HEK293 (cell line): ENCODE measurements around the gene RPS14.

Experiments used
- CTCF ChIA-PET: fragments of 350-600 bp; formaldehyde crosslinking; extraction: SDS; loops from one replicate; lab custom pipeline; 2021; ENCODE audit warnings: antibody characterized with exemption; lab: Yijun Ruan, JAX
- POLR2A ChIA-PET: fragments of 300-600 bp; formaldehyde crosslinking; extraction: SDS; loops from one replicate; lab custom pipeline; 2020; ENCODE audit warnings: antibody characterized with exemption, inconsistent platforms; lab: Yijun Ruan, JAX
- H3K27ac ChIP-seq: fragments of 200-500 bp; sonication (Bioruptor generic); 2 replicates; pipeline ENCODE4 v1.5.1; 2014; ENCODE audit warnings: low read depth, low read length, control low read depth, inconsistent platforms; ENCODE audit errors: extremely low read depth
- H3K36me3 ChIP-seq, 2 experiments: fragments of 200-500 bp in 1 of 2; sonication (Bioruptor generic) in 1 of 2; 1 replicate in 1 of 2; 2 replicates in 1 of 2; pipeline ENCODE4 v1.5.1; 2014 to 2017; ENCODE audit warnings: inconsistent platforms in 2 of 2, low read length in 2 of 2; ENCODE audit not compliant: control insufficient read depth in 2 of 2, insufficient read depth in 1 of 2
- H3K4me1 ChIP-seq: fragments of 200-500 bp; sonication (Bioruptor generic); 2 replicates; pipeline ENCODE4 v1.5.1; 2014; ENCODE audit warnings: mild to moderate bottlenecking, low read length, inconsistent platforms; ENCODE audit not compliant: control insufficient read depth, insufficient read depth
- H3K4me3 ChIP-seq: 2 replicates; pipeline ENCODE4 v1.5.1; 2011; ENCODE audit warnings: low read depth, mild to moderate bottlenecking, control low read depth, low read length, moderate library complexity
- H3K9me3 ChIP-seq: fragments of 200-500 bp; sonication (Bioruptor generic); 2 replicates; pipeline ENCODE4 v1.5.1; 2014; ENCODE audit warnings: low read depth, low read length, inconsistent platforms; ENCODE audit not compliant: control insufficient read depth, insufficient read depth
- BCL11B ChIP-seq: fragments of 450-650 bp; formaldehyde crosslinking; IDR thresholded peaks from 2 replicates; pipeline ENCODE4 v1.5.1; 2016; ENCODE audit warnings: low read depth, missing biosample characterization, missing genetic modification characterization
- GLIS1 ChIP-seq: fragments of 450-650 bp; formaldehyde crosslinking; IDR thresholded peaks from 2 replicates; pipeline ENCODE4 v1.5.1; 2016; ENCODE audit warnings: missing biosample characterization, missing genetic modification characterization
- HIC1 ChIP-seq: fragments of 450-650 bp; formaldehyde crosslinking; IDR thresholded peaks from 2 replicates; pipeline ENCODE4 v1.5.1; 2016; ENCODE audit warnings: missing biosample characterization, missing genetic modification characterization
- KLF10 ChIP-seq: fragments of 450-650 bp; IDR thresholded peaks from 2 replicates; pipeline ENCODE4 v1.5.1; 2018; ENCODE audit warnings: missing biosample characterization, mild to moderate bottlenecking, missing genetic modification characterization
- SCRT1 ChIP-seq: fragments of 450-650 bp; formaldehyde crosslinking; IDR thresholded peaks from 2 replicates; pipeline ENCODE4 v1.5.1; 2016; ENCODE audit warnings: missing biosample characterization, missing genetic modification characterization, borderline replicate concordance
- SCRT2 ChIP-seq: fragments of 450-650 bp; formaldehyde crosslinking; IDR thresholded peaks from 2 replicates; pipeline ENCODE4 v1.5.1; 2016; ENCODE audit warnings: missing biosample characterization, missing genetic modification characterization
- ZNF146 ChIP-seq: fragments of 450-650 bp; formaldehyde crosslinking; IDR thresholded peaks from 2 replicates; pipeline ENCODE4 v1.5.1; 2016; ENCODE audit warnings: missing biosample characterization, missing genetic modification characterization
- ZNF16 ChIP-seq: fragments of 450-650 bp; formaldehyde crosslinking; IDR thresholded peaks from 2 replicates; pipeline ENCODE4 v1.5.1; 2016; ENCODE audit warnings: low read depth, missing biosample characterization, missing genetic modification characterization
- ZNF211 ChIP-seq: fragments of 450-650 bp; formaldehyde crosslinking; IDR thresholded peaks from 2 replicates; pipeline ENCODE4 v1.5.1; 2016; ENCODE audit warnings: low read depth, missing biosample characterization, missing genetic modification characterization
- ZNF274 ChIP-seq, 2 experiments: fragments of 200-500 bp in 1 of 2; fragments of 450-650 bp in 1 of 2; sonication (Bioruptor generic) in 1 of 2; formaldehyde crosslinking in 1 of 2; IDR thresholded peaks; 2 replicates each; pipeline versions ENCODE4 v1.5.1 to v1.6.1; 2014 to 2016; ENCODE audit warnings: borderline replicate concordance in 1 of 2, inconsistent platforms in 1 of 2, low read length in 1 of 2, missing biosample characterization in 1 of 2, missing genetic modification characterization in 1 of 2
- ZNF571 ChIP-seq: fragments of 450-650 bp; formaldehyde crosslinking; IDR thresholded peaks from 2 replicates; pipeline ENCODE4 v1.5.0; 2017; ENCODE audit warnings: missing biosample characterization, missing genetic modification characterization
- ZNF600 ChIP-seq: fragments of 450-650 bp; formaldehyde crosslinking; IDR thresholded peaks from 2 replicates; pipeline ENCODE4 v1.5.1; 2016; ENCODE audit warnings: missing biosample characterization, missing genetic modification characterization
- ZNF660 ChIP-seq: fragments of 450-650 bp; IDR thresholded peaks from 2 replicates; pipeline ENCODE4 v1.5.1; 2018; ENCODE audit warnings: missing biosample characterization, mild to moderate bottlenecking, missing genetic modification characterization
- ZNF776 ChIP-seq: fragments of 450-650 bp; formaldehyde crosslinking; IDR thresholded peaks from 2 replicates; pipeline ENCODE4 v1.5.0; 2017; ENCODE audit warnings: missing biosample characterization, missing genetic modification characterization, borderline replicate concordance
- TF ChIP-seq, protein P1 (sequence below): fragments of 450-650 bp; formaldehyde crosslinking; IDR thresholded peaks from 2 replicates; pipeline ENCODE4 v1.5.1; 2016; ENCODE audit warnings: missing biosample characterization, missing genetic modification characterization
- TF ChIP-seq, protein P2 (sequence below): fragments of 450-650 bp; formaldehyde crosslinking; IDR thresholded peaks from 2 replicates; pipeline ENCODE4 v1.5.1; 2016; ENCODE audit warnings: missing biosample characterization, missing genetic modification characterization, borderline replicate concordance
- TF ChIP-seq, protein P3 (sequence below): fragments of 450-650 bp; formaldehyde crosslinking; conservative IDR thresholded peaks from 2 replicates; pipeline ENCODE4 v1.5.1; 2016; ENCODE audit warnings: low read depth, missing biosample characterization, missing genetic modification characterization

Gene RPS14

DNA sequence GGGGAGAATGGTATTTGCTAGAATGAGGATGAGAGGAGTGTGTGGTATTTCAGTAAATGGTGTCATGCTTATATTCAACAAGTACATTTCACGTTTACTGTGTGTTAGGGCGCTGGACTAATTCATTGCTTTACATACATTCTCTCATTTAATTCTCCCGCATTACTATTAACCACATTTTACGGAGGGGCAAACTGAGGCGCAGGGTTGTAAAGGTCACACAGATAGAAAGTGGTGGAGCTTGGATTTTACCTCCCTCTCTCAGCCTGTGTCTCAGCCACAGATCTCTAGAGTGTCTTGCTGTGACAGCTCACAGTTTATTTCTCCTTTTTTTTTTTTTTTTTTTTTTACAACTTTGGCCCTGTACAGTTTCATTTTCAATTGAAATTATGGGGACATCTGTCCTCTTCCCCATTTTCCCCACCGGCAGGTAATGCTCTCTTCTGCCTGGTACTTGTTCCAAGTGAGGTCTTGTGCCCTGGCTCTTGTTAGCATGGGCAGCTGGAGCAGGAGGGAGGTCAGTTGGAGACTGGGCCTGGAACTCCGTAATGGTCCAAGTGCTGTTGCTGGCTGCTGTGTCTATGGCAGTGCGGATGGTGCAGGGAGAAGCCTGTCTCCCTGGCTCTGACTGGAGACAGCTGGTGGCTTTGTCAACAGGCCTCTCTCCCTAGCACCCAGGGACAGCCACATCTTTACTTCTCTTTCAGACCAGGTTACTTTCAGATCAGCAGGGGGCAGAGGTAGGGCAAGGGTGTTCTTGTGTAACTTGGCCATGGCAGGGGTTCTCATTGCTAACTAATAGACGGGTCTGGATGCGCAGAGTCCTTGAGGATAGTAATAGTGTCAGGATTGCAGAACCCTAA lies 37.9 kb upstream of the RPS14 start (continued):
- TF ChIP-seq HIC1 (no peak), ZNF211 (tag by site-specific recombination) (no peak), ZNF571 (tag by site-specific recombination) (no peak), BCL11B (tag by site-specific recombination) (no peak), ZNF16 (tag by site-specific recombination) (no peak), SCRT2 (tag by site-specific recombination) (peak; percentile 80), ZNF660 (tag by site-specific recombination) (no peak), ZNF146 (tag by site-specific recombination) (no peak), SCRT1 (tag by site-specific recombination) (peak; percentile 74; the same call in 1 of the 2 replicates), ZNF776 (tag by site-specific recombination) (no peak), ZNF600 (tag by site-specific recombination) (0 out of 2 replicates have a peak, but pooled peaks have one; percentile 11), GLIS1 (tag by site-specific recombination) (peak; percentile 65)
- TF ChIP-seq, protein P1, sequence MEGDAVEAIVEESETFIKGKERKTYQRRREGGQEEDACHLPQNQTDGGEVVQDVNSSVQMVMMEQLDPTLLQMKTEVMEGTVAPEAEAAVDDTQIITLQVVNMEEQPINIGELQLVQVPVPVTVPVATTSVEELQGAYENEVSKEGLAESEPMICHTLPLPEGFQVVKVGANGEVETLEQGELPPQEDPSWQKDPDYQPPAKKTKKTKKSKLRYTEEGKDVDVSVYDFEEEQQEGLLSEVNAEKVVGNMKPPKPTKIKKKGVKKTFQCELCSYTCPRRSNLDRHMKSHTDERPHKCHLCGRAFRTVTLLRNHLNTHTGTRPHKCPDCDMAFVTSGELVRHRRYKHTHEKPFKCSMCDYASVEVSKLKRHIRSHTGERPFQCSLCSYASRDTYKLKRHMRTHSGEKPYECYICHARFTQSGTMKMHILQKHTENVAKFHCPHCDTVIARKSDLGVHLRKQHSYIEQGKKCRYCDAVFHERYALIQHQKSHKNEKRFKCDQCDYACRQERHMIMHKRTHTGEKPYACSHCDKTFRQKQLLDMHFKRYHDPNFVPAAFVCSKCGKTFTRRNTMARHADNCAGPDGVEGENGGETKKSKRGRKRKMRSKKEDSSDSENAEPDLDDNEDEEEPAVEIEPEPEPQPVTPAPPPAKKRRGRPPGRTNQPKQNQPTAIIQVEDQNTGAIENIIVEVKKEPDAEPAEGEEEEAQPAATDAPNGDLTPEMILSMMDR: peak; percentile 37
- TF ChIP-seq, protein P2, sequence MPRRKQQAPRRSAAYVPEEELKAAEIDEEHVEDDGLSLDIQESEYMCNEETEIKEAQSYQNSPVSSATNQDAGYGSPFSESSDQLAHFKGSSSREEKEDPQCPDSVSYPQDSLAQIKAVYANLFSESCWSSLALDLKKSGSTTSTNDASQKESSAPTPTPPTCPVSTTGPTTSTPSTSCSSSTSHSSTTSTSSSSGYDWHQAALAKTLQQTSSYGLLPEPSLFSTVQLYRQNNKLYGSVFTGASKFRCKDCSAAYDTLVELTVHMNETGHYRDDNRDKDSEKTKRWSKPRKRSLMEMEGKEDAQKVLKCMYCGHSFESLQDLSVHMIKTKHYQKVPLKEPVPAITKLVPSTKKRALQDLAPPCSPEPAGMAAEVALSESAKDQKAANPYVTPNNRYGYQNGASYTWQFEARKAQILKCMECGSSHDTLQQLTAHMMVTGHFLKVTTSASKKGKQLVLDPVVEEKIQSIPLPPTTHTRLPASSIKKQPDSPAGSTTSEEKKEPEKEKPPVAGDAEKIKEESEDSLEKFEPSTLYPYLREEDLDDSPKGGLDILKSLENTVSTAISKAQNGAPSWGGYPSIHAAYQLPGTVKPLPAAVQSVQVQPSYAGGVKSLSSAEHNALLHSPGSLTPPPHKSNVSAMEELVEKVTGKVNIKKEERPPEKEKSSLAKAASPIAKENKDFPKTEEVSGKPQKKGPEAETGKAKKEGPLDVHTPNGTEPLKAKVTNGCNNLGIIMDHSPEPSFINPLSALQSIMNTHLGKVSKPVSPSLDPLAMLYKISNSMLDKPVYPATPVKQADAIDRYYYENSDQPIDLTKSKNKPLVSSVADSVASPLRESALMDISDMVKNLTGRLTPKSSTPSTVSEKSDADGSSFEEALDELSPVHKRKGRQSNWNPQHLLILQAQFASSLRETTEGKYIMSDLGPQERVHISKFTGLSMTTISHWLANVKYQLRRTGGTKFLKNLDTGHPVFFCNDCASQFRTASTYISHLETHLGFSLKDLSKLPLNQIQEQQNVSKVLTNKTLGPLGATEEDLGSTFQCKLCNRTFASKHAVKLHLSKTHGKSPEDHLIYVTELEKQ (tag by site-specific recombination): no peak

GRCh38 chr5:150486402-150487198 lies 37.1 kb upstream of the RPS14 start:
- peaks cover 24% of the 10 kb centered on the region for H3K4me1 ChIP-seq
- H3K4me3 ChIP-seq: peak overlapping the region; percentile 87
- peak overlapping the region; percentile 92 for H3K27ac ChIP-seq
- ChIA-PET POLR2A (interaction anchor here (1.3 to 3.5 kb wide), 2 partner anchors 11 to 29 kb away, joined by 3 to 11 read pairs; no protein-coding TSS in a partner anchor), CTCF (interaction anchor here (0.6 to 2.1 kb wide), 8 partner anchors 21 to 676 kb away, joined by 3 to 6 read pairs (median 5); no protein-coding TSS in a partner anchor)
- H3K9me3 ChIP-seq: no peaks in the 10 kb centered on the region
- peaks cover 0 to under 1% of the 10 kb centered on the region in 2 experiments; a peak in 2 of 3 replicates for H3K36me3 ChIP-seq
- TF ChIP-seq KLF10 (tag by site-specific recombination) (peak; percentile 36; the same call in 1 of the 2 replicates), ZNF274 (IDR thresholded peaks at IDR 0.05; ENCODE audit: low read length) (no peak), ZNF274 (tag by site-specific recombination; IDR thresholded peaks at IDR 0.05; ENCODE audit: borderline replicate concordance) (no peak)
- TF ChIP-seq, protein P3, sequence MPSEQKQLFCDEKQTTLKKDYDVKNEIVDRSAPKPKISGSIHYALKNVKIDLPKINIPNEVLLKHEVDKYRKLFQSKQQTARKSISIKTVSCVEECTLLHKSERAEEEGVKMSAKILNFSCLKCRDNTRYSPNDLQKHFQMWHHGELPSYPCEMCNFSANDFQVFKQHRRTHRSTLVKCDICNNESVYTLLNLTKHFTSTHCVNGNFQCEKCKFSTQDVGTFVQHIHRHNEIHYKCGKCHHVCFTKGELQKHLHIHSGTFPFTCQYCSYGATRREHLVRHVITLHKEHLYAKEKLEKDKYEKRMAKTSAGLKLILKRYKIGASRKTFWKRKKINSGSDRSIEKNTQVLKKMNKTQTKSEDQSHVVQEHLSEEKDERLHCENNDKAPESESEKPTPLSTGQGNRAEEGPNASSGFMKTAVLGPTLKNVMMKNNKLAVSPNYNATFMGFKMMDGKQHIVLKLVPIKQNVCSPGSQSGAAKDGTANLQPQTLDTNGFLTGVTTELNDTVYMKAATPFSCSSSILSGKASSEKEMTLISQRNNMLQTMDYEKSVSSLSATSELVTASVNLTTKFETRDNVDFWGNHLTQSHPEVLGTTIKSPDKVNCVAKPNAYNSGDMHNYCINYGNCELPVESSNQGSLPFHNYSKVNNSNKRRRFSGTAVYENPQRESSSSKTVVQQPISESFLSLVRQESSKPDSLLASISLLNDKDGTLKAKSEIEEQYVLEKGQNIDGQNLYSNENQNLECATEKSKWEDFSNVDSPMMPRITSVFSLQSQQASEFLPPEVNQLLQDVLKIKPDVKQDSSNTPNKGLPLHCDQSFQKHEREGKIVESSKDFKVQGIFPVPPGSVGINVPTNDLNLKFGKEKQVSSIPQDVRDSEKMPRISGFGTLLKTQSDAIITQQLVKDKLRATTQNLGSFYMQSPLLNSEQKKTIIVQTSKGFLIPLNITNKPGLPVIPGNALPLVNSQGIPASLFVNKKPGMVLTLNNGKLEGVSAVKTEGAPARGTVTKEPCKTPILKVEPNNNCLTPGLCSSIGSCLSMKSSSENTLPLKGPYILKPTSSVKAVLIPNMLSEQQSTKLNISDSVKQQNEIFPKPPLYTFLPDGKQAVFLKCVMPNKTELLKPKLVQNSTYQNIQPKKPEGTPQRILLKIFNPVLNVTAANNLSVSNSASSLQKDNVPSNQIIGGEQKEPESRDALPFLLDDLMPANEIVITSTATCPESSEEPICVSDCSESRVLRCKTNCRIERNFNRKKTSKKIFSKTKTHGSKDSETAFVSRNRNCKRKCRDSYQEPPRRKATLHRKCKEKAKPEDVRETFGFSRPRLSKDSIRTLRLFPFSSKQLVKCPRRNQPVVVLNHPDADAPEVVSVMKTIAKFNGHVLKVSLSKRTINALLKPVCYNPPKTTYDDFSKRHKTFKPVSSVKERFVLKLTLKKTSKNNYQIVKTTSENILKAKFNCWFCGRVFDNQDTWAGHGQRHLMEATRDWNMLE (tag by site-specific recombination): no peak
